ENCODE measurements around the gene ASPN. TPM values are rescaled to one million over a fixed set of nuclear protein-coding genes. Genes with fewer than 3 reads are reported as not detected.

The ASPN gene
- total and polyA plus RNA-seq, 8 donors, result 2.1 to 27.5 (median 5.2) TPM

DNA sequence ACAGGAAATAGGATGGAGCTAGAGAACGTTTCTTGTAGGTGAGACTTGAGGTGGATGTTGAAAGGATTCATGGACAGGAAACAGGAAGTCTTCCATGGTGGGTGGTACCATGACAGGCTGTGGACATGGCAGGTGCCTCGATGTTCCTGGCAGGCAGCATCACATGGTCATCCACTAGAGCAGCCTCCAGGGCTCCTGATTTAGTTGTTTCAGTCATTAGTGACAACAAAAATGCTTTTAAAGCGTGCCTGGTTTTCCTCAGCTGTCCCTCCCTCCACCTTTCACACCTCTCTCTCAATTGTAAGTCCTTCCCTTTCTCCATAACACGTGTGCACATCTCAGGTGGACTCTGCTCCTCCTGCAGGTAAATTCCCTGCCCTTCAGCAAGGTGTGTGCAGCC, 25.2 kb upstream of the ASPN start:
- intact Hi-C loops (cut with DNase I), result no loop called here
- DNase-seq (no peak), ATAC-seq (no peak)
- no peaks in the 10 kb centered on the region for H3K9me3 ChIP-seq
- H3K4me3 ChIP-seq, result no peak overlapping the region
- H3K36me3 ChIP-seq, result no peaks in the 10 kb centered on the region
- peak overlapping the region in 1 of 2 donors; percentile 53 for H3K27ac ChIP-seq
- TF ChIP-seq, protein P1, sequence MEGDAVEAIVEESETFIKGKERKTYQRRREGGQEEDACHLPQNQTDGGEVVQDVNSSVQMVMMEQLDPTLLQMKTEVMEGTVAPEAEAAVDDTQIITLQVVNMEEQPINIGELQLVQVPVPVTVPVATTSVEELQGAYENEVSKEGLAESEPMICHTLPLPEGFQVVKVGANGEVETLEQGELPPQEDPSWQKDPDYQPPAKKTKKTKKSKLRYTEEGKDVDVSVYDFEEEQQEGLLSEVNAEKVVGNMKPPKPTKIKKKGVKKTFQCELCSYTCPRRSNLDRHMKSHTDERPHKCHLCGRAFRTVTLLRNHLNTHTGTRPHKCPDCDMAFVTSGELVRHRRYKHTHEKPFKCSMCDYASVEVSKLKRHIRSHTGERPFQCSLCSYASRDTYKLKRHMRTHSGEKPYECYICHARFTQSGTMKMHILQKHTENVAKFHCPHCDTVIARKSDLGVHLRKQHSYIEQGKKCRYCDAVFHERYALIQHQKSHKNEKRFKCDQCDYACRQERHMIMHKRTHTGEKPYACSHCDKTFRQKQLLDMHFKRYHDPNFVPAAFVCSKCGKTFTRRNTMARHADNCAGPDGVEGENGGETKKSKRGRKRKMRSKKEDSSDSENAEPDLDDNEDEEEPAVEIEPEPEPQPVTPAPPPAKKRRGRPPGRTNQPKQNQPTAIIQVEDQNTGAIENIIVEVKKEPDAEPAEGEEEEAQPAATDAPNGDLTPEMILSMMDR (IDR thresholded peaks at IDR 0.05), result no peak
- no peaks in the 10 kb centered on the region for H3K27me3 ChIP-seq
- peaks cover 0 to 8% of the 10 kb centered on the region in 2 donors for H3K4me1 ChIP-seq

DNA sequence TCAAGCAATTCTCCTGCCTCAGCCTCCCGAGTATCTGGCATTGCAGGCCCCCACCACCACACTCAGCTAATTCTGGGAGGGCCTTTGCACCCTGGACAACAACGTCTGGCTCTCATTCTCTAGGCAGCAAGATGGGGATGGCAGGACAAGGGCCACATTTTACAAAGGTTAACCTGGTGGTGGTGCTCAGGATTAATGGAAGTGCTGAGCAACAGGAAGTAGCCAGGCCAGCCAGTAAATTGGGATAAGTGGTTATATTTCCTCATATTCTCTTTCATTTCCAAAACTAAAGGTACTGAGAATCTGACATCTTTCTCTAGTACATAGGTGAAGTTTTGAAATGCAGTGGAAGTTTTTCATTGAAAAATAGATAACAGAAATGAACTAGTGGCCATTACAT, 24.7 kb upstream of the ASPN start:
- no peak for DNase-seq
- intact Hi-C loops (cut with DNase I), result no loop called here
- Histone ChIP-seq H3K36me3 (no peaks in the 10 kb centered on the region), H3K9me3 (no peaks in the 10 kb centered on the region), H3K27ac (peak overlapping the region in 1 of 2 donors; percentile 53), H3K4me1 (peaks cover 0 to 8% of the 10 kb centered on the region in 2 donors), H3K27me3 (no peaks in the 10 kb centered on the region), H3K4me3 (no peak overlapping the region)
- ATAC-seq, result no peak
- TF ChIP-seq, protein P1 (IDR thresholded peaks at IDR 0.05), result no peak

DNA sequence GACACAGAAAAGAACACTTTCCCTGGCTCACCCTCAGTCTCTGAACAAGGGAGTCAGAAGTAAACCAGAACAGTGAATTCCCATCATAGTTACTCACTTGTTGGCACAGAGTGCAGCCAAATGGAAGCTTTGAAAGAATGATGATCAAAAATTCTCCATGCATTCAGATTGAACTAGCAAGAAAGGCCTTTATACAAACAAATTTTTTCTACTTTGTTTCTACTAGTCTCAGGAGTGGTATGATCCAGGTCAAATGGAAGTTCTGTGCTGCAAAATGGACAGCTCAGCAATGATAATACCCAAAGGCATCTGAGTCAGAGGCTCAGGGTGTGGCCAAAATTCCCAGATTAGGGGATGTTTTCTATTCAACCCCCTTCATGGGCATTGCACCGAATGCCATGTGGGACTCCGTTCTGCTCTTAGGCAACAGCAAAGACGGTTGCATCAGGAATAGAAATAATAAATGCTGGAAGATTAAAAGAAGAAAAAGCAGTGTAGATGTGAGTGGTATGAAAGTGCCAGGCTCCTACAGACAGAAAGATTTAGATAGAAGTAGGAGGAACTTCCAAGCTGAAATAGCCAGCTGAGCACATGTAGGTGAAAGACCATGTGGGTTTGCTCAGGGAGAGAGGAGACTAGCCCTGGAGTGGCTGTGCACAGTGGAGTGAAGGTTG, 24.0 kb upstream of the ASPN start:
- Histone ChIP-seq H3K36me3 (no peaks in the 10 kb centered on the region), H3K9me3 (no peaks in the 10 kb centered on the region), H3K4me3 (no peak overlapping the region), H3K4me1 (peaks cover 0 to 8% of the 10 kb centered on the region in 2 donors), H3K27ac (peak overlapping the region in 1 of 2 donors; percentile 53), H3K27me3 (no peaks in the 10 kb centered on the region)
- intact Hi-C loops (cut with DNase I), result no loop called here
- DNase-seq (no peak), ATAC-seq (peak; percentile 51)
- TF ChIP-seq, protein P1 (IDR thresholded peaks at IDR 0.05), result no peak

DNA sequence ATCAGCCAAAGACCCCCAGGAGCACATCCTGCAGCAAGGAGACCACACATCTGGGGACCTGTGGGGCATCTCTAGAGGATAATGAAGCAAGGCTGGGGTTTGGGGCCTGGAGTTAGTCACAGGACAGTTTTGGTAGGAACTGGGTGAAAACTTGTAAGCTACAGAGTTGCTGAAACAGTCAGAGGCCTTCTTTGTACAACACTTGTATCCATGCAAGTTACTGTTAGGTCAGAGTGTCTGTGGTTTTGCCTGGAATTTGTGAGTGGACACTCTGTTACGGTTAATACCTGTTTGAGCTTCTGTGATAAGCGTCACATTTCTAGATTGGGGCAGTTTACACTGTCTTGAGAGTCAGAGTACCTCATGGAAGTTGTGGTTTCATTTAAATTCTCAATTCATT, 22.6 kb upstream of the ASPN start:
- ATAC-seq (no peak), DNase-seq (no peak)
- no peaks in the 10 kb centered on the region for H3K36me3 ChIP-seq
- H3K4me1 ChIP-seq, result peaks cover 0 to 8% of the 10 kb centered on the region in 2 donors
- no peaks in the 10 kb centered on the region for H3K9me3 ChIP-seq
- no peaks in the 10 kb centered on the region for H3K27me3 ChIP-seq
- intact Hi-C loops (cut with DNase I), result no loop called here
- TF ChIP-seq, protein P1 (IDR thresholded peaks at IDR 0.05), result no peak
- H3K4me3 ChIP-seq, result no peak overlapping the region
- no peak overlapping the region for H3K27ac ChIP-seq

DNA sequence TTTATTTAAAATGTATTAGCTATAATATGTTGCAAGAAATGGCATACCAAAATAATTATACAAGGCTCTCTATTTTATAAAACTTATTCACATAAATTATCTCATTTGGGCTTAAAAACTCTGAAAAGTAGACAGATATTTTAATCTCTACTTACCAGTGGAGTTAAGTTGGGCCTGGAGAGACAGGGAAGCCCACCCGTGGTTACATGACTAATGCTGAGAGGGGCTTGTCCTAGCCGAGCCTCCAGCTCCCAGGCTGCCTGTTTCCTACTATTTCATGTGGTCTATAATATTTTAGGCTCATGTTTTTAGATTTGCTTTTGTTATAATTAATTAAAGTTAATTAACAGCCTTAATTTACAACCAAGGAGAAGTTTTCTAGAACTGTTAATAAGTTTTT, 20.9 kb upstream of the ASPN start:
- intact Hi-C loops (cut with DNase I), result no loop called here
- Histone ChIP-seq H3K36me3 (no peaks in the 10 kb centered on the region), H3K4me3 (no peak overlapping the region), H3K4me1 (peaks cover 0 to 8% of the 10 kb centered on the region in 2 donors), H3K27me3 (no peaks in the 10 kb centered on the region), H3K9me3 (no peaks in the 10 kb centered on the region), H3K27ac (no peak overlapping the region)
- ATAC-seq (no peak), DNase-seq (no peak)
- TF ChIP-seq, protein P1 (IDR thresholded peaks at IDR 0.05), result no peak
